GM12892 (cell line): ENCODE results near the gene PRKCZ.

Experiments used
- DNase-seq: peaks from one replicate; pipeline ENCODE4 v3.0.0; 2011; ENCODE audit not compliant: insufficient read length
- FAIRE-seq: peaks from 2 replicates; lab custom pipeline; 2011; peaks lifted over from hg19 to GRCh38; lab: Jason Lieb, UNC
- POLR2A ChIP-seq: IDR thresholded peaks from 2 replicates; pipeline ENCODE4 v1.6.1; 2011; ENCODE audit warnings: low read depth, low read length, control low read depth
- POLR2AphosphoS5 ChIP-seq: IDR thresholded peaks from 2 replicates; pipeline ENCODE4 v1.6.1; 2011; ENCODE audit warnings: low read depth, low read length, control low read depth
- TAF1 ChIP-seq: IDR thresholded peaks from 2 replicates; pipeline ENCODE4 v1.6.1; 2011; ENCODE audit warnings: low read depth, mild to moderate bottlenecking, control low read depth, low read length, borderline replicate concordance

Gene PRKCZ

DNA sequence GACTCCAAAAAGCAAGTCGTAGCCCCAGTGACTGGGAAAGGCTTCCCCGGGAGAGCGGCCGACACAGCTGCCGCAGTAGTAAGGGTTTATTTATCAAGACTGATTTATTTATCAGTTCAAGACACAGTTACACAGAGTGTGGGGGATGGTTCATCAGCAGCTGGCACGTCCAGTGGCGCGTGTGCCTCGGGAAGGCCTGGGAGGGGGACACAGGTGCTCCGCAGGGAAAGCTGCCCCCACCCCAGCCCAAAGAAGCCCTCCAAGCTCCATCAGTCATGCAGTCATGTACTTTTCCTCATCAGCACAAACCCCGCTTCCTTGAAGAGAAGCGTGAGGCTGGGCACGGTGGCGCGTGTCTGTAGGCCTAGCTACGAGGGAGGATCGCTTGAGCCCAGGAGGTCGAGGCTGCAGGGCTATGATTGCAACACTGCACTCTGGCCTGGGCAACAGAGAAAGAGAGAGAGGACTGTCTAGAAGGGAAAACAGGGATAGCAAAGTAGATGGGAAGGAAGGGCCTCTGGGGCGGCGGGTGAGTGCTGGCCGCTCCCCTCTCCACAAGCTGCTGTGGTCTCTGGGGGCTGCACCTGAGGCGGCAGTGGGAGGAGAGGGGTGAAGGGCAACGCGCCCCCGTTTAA, 53.2 kb downstream of the PRKCZ start:
- DNase-seq (no peak), FAIRE-seq (no peak)
- TF ChIP-seq POLR2AphosphoS5 (no peak), POLR2A (no peak), TAF1 (no peak)

DNA sequence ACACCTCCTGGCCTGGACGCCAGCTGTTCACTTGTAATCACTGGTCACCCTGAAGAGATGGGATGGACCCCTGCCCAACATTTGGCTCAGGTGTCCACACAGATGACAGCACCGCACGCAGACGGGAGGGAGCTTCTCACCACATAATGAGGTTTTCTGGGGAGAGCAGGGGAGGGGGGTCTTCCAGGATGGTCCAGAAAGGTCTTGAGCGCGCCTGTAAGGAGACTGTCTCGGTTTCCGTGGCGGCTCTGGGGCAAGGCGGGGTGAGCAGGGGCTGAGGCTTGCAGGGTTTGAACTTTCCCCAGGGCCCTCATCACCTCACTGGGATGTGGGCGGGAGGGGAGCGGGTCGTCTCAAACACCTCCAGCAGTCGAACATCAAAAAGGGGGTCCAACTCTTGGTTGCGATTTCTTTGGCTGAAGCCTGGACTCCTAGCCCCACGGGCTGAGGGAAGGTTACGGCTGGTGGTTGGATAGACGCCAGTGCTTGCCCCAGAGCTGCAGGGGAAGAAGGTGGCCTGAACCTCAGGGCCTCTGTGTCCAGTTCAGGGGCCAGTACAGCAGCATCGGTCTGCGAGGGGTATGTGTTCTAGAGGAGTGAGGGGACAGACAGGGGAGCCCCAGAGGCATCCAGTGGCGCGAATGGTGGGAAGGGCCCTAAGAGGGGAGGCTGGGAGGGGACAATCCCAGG, 53.8 kb downstream of the PRKCZ start:
- DNase-seq: no peak
- FAIRE-seq: no peak
- TF ChIP-seq TAF1: no peak
- TF ChIP-seq POLR2AphosphoS5: no peak
- TF ChIP-seq POLR2A: no peak

DNA sequence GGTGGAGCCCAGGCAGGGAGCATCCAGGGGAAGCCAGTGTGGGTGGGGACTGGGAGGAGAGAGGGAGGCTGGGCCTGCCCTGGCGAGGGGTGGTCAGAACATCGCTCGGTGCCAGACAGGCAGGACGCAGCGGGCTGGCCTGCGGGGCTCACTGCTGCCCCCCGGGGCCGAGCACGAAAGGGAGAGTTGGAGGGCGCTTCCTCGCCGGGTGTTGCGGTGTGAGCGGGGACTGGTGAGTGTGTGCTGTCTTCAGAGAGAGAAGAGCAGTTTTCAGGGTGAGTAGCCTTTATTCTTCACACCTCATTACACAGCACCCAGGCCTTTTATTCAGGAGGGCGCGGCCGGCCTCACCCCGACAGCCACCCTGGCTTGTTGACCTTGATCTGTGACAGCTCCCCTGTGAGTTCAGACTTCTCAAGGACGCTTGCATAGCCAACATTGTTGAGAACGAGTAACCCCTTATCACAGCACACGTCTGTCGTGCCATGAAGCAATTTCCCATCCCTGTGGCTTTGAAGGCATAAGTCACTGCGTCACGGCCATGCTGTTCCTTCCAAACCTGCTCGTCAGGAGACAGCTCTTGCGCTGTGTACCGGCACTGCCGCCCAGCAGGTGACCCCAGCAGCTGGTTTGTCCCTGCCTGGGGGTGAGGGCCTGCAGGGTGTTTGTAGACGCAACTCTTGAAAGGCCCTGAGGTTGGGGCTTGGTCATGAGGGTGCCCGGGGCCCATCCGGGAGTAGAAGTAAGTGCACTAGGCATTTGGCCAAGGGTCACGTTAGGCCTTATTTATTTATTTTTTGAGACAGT, 54.6 kb downstream of the PRKCZ start:
- TF ChIP-seq TAF1 (no peak), POLR2A (no peak), POLR2AphosphoS5 (no peak)
- no peak for FAIRE-seq
- DNase-seq: no peak

DNA sequence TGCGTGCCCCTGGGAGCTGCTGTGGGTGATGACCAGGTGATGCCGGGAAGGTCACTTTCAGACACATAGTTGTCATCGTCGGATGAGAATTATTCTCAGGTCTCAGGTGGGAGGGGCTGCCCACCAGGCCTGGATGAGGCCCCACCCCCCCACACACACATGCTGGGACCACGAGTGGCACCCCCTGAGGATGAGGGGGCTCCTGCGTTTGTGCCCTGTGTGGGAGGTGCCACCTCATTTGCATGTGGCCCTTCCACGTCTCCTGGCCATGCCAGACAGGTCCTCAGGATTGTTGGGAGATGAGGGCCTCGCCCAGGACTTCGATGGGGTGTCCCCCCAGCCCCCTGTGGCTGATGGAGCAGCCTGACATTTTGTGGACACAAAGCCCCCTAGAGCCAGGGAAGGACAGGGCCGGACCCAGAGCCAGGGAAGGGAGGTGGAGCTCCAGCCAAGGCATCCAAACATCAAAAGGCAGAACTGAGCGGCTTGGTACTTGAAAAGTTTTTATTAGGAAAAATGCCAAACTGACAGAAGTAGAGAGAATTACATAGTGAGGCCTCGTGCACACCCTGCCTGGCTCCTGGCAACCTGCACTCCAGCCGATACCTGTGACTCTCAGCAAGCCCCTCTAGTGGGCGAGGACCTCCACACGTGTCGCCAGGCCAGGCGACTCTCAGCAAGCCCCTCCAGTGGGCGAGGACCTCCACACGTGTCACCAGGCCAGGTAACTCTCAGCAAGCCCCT, 55.7 kb downstream of the PRKCZ start:
- DNase-seq (no peak), FAIRE-seq (no peak)
- TF ChIP-seq POLR2A: no peak
- no peak for TF ChIP-seq TAF1
- no peak for TF ChIP-seq POLR2AphosphoS5

DNA sequence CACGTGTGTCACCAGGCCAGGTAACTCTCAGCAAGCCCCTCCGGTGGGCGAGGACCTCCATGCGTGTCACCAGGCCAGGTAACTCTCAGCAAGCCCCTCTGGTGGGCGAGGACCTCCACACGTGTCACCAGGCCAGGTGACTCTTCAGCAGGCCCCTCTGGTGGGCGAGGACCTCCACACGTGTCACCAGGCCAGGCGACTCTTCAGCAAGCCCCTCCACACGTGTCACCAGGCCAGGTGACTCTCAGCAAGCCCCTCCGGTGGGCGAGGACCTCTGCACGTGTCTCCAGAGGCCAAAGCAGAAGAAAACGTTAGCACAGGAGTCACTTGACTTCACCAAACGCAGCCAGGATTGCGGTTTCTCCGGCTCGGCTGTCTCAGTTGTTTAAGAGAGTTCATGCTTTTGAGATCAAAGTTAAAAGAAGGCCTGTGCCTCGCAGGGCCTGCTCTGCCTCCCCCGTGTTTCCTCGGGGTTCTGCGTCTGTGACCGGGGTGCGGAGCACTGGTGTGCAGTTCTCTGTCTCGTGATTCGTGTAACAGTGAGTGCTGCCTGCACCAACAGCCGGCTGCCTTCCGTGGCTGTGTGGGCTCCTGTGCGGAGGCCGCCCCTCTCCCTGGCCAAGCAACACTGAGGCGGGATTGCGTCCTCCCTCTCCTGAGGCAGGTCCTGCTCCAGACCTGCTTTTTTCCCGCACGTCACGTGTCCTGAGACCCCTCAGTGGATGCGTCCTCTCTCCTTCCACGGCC, 56.6 kb downstream of the PRKCZ start:
- FAIRE-seq (no peak), DNase-seq (no peak)
- TF ChIP-seq TAF1 (no peak), POLR2AphosphoS5 (no peak), POLR2A (no peak)

DNA sequence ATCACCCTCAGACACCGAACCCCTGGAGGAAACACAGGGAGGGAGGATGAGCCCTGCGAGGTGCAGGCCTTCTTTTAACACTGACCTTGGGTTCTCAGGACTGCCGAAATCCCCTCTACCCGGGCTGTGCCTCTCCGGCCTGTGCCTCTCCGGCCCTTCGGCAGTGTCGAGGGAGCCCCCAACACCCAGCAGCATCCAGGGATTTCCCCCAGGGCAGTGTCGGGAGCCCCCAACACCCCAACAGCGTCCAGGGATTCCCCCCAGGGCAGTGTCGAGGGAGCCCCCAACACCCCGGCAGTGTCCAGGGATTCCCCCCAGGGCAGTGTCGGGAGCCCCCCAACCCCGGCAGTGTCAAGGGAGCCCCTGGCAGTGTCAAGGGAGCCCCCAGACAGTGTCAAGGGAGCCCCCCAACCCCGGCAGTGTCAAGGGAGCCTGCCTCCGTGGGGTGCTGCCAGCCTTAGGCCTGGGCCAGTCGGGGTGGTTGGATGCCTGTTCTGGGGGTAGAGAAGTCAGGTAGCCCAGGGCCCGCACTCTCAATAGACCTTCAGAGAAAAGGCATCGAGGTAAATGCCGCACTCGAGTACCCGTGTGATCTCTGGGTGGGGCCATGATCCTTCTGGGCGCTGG, 57.5 kb downstream of the PRKCZ start:
- TF ChIP-seq POLR2A (no peak), POLR2AphosphoS5 (no peak), TAF1 (no peak)
- no peak for FAIRE-seq
- DNase-seq: no peak

DNA sequence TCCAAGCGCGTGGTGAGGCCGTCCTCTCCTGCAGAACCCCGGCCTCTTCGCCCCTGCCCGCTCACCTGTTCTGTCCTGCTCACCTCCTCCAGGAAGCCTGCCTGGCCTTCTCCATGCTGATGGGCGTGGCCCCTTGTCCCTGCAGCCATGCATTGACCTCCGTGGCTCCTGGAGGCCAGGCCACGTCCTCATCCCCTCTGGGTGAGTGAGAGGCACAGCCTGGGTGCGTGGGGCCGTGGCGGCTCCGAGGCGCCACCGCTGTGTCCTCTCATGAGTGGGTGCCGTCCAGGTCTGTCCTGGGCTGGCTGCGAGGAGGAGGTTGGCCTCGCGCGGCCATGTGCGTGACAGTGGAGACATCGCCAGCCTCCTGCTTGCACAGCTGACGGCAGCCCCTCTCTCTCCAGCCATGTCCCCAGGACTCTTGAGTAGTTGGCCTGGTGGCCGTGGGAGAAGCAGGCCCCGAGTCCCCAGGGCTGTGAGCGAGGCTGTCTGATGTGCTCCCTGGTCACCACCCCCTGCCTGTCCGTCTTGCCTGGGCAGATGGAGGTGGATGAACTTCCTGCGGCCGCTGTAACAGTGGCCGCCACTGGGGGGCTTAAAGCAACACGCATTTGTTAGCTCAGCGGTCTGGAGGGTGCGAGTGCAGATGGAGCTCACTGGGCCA, 58.1 kb downstream of the PRKCZ start:
- FAIRE-seq: no peak
- no peak for TF ChIP-seq POLR2A
- no peak for TF ChIP-seq TAF1
- no peak for TF ChIP-seq POLR2AphosphoS5
- DNase-seq: no peak

DNA sequence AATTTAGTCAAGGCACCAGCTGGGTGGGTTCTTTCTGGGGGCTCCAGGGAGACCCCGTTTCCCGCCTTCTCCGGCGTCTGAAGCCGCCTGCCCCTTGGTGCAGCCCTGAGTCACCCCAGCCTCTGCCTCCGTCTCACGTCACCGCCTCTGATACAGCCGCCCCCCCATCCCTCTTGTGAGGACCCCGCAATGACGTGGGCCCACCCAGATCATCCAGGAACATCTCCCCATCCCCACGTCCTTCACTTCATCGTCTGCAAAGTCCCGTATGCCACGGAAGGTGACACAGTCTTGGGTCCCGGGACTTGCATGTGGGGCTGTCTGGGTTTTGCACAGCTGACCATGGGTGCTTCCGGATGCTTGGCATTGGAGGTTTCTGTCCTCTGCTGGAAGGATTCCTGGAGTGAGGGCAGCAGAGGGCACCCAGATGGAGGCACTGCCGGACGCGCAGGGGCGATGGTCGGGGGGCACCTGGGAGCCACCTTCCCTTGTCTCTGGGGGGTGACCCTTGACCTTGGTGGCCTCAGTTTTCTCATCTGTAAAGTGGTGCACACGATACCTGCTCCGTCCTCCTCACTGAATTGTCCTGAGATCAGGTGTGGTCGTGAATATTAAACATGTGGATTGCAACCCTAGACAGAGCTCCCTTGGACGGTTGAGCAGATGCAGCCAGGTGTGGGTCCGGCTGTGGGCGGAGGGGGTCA, 58.8 kb downstream of the PRKCZ start:
- no peak for DNase-seq
- TF ChIP-seq TAF1: no peak
- FAIRE-seq: no peak

DNA sequence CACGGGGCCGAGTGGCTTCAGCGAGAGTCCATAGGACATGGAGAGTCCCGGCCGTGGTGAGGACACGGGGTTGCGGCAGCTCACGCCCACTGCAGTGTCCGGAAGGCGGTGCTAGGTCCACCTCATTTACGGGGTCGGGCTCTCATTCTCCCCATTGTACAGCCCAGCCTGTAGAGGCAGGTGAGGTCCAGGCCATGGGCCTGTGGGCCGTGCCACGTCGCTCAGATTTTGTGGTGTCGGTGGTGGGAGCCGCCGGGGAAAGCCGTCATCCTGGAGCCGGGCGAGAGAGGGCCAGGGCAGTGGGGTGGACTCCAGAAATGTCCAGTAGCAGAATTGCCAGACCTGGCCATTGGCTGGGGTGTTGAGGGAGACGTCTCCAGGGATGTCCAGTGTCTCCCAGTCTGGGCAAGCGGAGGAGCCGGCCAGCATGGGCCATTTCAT, 59.4 kb downstream of the PRKCZ start:
- no peak for FAIRE-seq
- TF ChIP-seq POLR2AphosphoS5 (no peak), POLR2A (no peak), TAF1 (no peak)
- no peak for DNase-seq
